OCI-LY1 (cell line): ENCODE measurements around the gene HECA.

ENCODE experiments used
- H2AFZ ChIP-seq: fragments of 200-600 bp; sonication (generic), shearing (Covaris generic); 2 replicates; pipeline ENCODE4 v1.6.0; 2014; ENCODE audit warnings: antibody characterized with exemption, mild to moderate bottlenecking, low read length
- H3F3A ChIP-seq: fragments of 200-600 bp; sonication (generic), shearing (Covaris generic); 2 replicates; pipeline ENCODE4 v1.6.0; 2014; ENCODE audit warnings: mild to moderate bottlenecking, antibody characterized with exemption, low read length, moderate library complexity; ENCODE audit not compliant: insufficient read depth
- H3K27ac ChIP-seq: fragments of 200-600 bp; sonication (generic); 2 replicates; pipeline ENCODE4 v1.5.1; 2014; ENCODE audit warnings: low read length, mixed run types, mild to moderate bottlenecking, low read depth; ENCODE audit not compliant: poor library complexity, severe bottlenecking
- H3K27me3 ChIP-seq: fragments of 200-600 bp; sonication (generic); 2 replicates; pipeline ENCODE4 v1.6.0; 2014; ENCODE audit warnings: antibody characterized with exemption, mild to moderate bottlenecking, low read length, moderate library complexity; ENCODE audit not compliant: insufficient read depth
- H3K36me3 ChIP-seq: fragments of 200-600 bp; sonication (generic); 2 replicates; pipeline ENCODE4 v1.6.1; 2014; ENCODE audit warnings: mild to moderate bottlenecking, antibody characterized with exemption, low read length, moderate library complexity, mixed read lengths; ENCODE audit not compliant: insufficient read depth
- H3K4me1 ChIP-seq: fragments of 200-600 bp; sonication (generic); 2 replicates; pipeline ENCODE4 v1.5.1; 2014; ENCODE audit warnings: mild to moderate bottlenecking, low read length, moderate library complexity; ENCODE audit not compliant: insufficient read depth, severe bottlenecking
- H3K4me2 ChIP-seq: fragments of 200-600 bp; sonication (generic), shearing (Covaris generic); 2 replicates; pipeline ENCODE4 v1.6.1; 2014; ENCODE audit warnings: low read length
- H3K4me3 ChIP-seq: fragments of 200-600 bp; sonication (generic); 2 replicates; pipeline ENCODE4 v1.5.1; 2014; ENCODE audit warnings: low read length, low read depth, mild to moderate bottlenecking, mixed read lengths; ENCODE audit not compliant: poor library complexity, severe bottlenecking
- H3K79me2 ChIP-seq: fragments of 200-600 bp; shearing (Covaris generic); 2 replicates; pipeline ENCODE4 v1.6.1; 2016; ENCODE audit warnings: mixed run types, low read length, mixed read lengths; ENCODE audit not compliant: insufficient read depth
- H3K9ac ChIP-seq: fragments of 200-600 bp; sonication (generic), shearing (Covaris generic); 2 replicates; pipeline ENCODE4 v1.6.1; 2014; ENCODE audit warnings: mild to moderate bottlenecking, low read length, mixed read lengths
- H3K9me2 ChIP-seq: fragments of 200-600 bp; sonication (generic), shearing (Covaris generic); 2 replicates; pipeline ENCODE4 v1.6.1; 2014; ENCODE audit warnings: low read depth, mild to moderate bottlenecking, low read length, mixed read lengths
- H3K9me3 ChIP-seq: fragments of 200-600 bp; shearing (Covaris generic); 2 replicates; pipeline ENCODE4 v1.6.1; 2014; ENCODE audit warnings: low read length, mixed read lengths
- H4K20me1 ChIP-seq: fragments of 200-600 bp; sonication (generic), shearing (Covaris generic); 2 replicates; pipeline ENCODE4 v1.6.0; 2016; ENCODE audit warnings: mild to moderate bottlenecking, low read length; ENCODE audit not compliant: insufficient read depth
- EZH2 ChIP-seq: fragments of 200-600 bp; sonication (generic), shearing (Covaris generic); IDR thresholded peaks from 2 replicates; pipeline ENCODE4 v1.8.0; 2017; ENCODE audit warnings: borderline replicate concordance, mixed run types, mild to moderate bottlenecking, antibody characterized with exemption, low read length, moderate library complexity, mixed read lengths
- TF ChIP-seq, protein P1 (sequence below): fragments of 200-600 bp; sonication (generic), shearing (Covaris generic); IDR thresholded peaks from 2 replicates; pipeline ENCODE4 v1.5.1; 2017; ENCODE audit warnings: mild to moderate bottlenecking, antibody characterized with exemption, low read length, moderate library complexity, mixed read lengths

HECA gene

GRCh38 chr6:139166238-139166955 is 31.5 kb downstream of the HECA start:
- H3K4me3 ChIP-seq: no peak overlapping the region

DNA sequence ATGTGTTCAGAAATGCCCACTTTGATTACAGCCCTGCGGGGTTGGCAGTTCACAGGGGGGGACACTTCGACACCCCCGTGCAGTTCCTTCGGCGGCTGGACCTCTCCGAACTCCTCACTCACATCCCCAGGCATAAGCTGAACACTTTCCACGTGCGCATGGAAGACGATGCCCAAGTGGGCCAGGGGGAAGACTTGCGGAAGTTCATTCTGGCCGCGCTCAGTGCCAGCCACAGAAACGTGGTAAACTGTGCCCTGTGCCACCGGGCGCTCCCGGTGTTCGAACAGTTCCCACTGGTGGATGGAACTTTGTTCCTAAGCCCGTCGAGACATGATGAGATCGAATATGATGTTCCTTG is 32.1 kb downstream of the HECA start:
- no peaks in the 10 kb centered on the region for H3F3A ChIP-seq
- H2AFZ ChIP-seq: no peak overlapping the region
- H3K4me2 ChIP-seq: no peak overlapping the region
- no peaks in the 10 kb centered on the region for H3K9me2 ChIP-seq
- no peaks in the 10 kb centered on the region for H4K20me1 ChIP-seq
- peaks cover 31% of the 10 kb centered on the region for H3K36me3 ChIP-seq
- H3K27ac ChIP-seq: no peak overlapping the region
- H3K9me3 ChIP-seq: no peaks in the 10 kb centered on the region
- no peak overlapping the region for H3K9ac ChIP-seq
- peaks cover 6% of the 10 kb centered on the region for H3K4me1 ChIP-seq
- no peaks in the 10 kb centered on the region for H3K27me3 ChIP-seq
- TF ChIP-seq, protein P1, sequence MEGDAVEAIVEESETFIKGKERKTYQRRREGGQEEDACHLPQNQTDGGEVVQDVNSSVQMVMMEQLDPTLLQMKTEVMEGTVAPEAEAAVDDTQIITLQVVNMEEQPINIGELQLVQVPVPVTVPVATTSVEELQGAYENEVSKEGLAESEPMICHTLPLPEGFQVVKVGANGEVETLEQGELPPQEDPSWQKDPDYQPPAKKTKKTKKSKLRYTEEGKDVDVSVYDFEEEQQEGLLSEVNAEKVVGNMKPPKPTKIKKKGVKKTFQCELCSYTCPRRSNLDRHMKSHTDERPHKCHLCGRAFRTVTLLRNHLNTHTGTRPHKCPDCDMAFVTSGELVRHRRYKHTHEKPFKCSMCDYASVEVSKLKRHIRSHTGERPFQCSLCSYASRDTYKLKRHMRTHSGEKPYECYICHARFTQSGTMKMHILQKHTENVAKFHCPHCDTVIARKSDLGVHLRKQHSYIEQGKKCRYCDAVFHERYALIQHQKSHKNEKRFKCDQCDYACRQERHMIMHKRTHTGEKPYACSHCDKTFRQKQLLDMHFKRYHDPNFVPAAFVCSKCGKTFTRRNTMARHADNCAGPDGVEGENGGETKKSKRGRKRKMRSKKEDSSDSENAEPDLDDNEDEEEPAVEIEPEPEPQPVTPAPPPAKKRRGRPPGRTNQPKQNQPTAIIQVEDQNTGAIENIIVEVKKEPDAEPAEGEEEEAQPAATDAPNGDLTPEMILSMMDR: no peak
- H3K4me3 ChIP-seq: no peak overlapping the region
- peaks cover 10% of the 10 kb centered on the region; the same call in 1 of the 2 replicates for H3K79me2 ChIP-seq

More at GRCh38 chr6:139166238-139166955, 31.5 kb downstream of the HECA start:
- Histone ChIP-seq H3K79me2 (peaks cover 10% of the 10 kb centered on the region; the same call in 1 of the 2 replicates), H2AFZ (no peak overlapping the region), H3K9ac (no peak overlapping the region), H3K4me1 (peaks cover 12% of the 10 kb centered on the region), H4K20me1 (no peaks in the 10 kb centered on the region), H3K9me2 (no peaks in the 10 kb centered on the region), H3K36me3 (peaks cover 31% of the 10 kb centered on the region), H3K9me3 (no peaks in the 10 kb centered on the region), H3K4me2 (no peak overlapping the region), H3F3A (no peaks in the 10 kb centered on the region), H3K27ac (no peak overlapping the region), H3K27me3 (no peaks in the 10 kb centered on the region)
- TF ChIP-seq, protein P1: no peak
- TF ChIP-seq EZH2: no peak

GRCh38 chr6:139172151-139172550 is 37.3 kb downstream of the HECA start:
- Histone ChIP-seq H3K27ac (no peak overlapping the region), H3K27me3 (no peaks in the 10 kb centered on the region), H3K79me2 (0 out of 2 replicates have a peak, but pooled peaks cover 5% of the 10 kb centered on the region), H3K9me3 (no peaks in the 10 kb centered on the region), H2AFZ (no peak overlapping the region), H3K9me2 (no peaks in the 10 kb centered on the region), H4K20me1 (no peaks in the 10 kb centered on the region), H3K9ac (no peak overlapping the region), H3K4me3 (no peak overlapping the region), H3K4me1 (peaks cover 10% of the 10 kb centered on the region), H3F3A (no peaks in the 10 kb centered on the region), H3K36me3 (peaks cover 44% of the 10 kb centered on the region), H3K4me2 (no peak overlapping the region)
- TF ChIP-seq EZH2: no peak
- TF ChIP-seq, protein P1: no peak
